ENCODE results near the gene C5orf46. TPM values are rescaled to one million over a fixed set of nuclear protein-coding genes. Genes with fewer than 3 reads are reported as not detected.

The C5orf46 gene
- total and polyA plus RNA-seq, 2 of the 13 experiments (the other 11 are each of a cell fraction or from before 2014, with no cell fraction given) = not detected

GRCh38 chr5:147892696-147893296 lies 13.5 kb downstream of the C5orf46 start (continued):
- TF ChIP-seq AFF4 (CRISPR knock-in tag; IDR thresholded peaks at IDR 0.05) = no peak
- TF ChIP-seq NFATC3 (CRISPR knock-in tag; IDR thresholded peaks at IDR 0.05) = no peak

- FAIRE-seq = no peak
- POLR2A ChIA-PET = no interaction called here
- DNase-seq (ENCODE audit: low spot score) = no peak
- Histone ChIP-seq H3K27ac (ENCODE audit: extremely low read length, insufficient read depth, low read length) (no peak overlapping the region), H3K4me3 (replicated peaks in 1 of 3; ENCODE audit: insufficient read depth in 1 of 3, low read depth in 2 of 3, low read length in 3 of 3) (no peak overlapping the region), H3K36me3 (replicated peaks in 1 of 2; ENCODE audit: control insufficient read depth in 1 of 2, insufficient read depth in 2 of 2, low read length in 2 of 2) (no peaks in the 10 kb centered on the region), H3K27me3 (ENCODE audit: control insufficient read depth in 1 of 2, insufficient read depth in 2 of 2, low read length in 2 of 2) (no peaks in the 10 kb centered on the region), H3K9ac (ENCODE audit: insufficient read depth, low read depth, low read length) (no peak overlapping the region), H3K9me3 (ENCODE audit: low read length) (no peaks in the 10 kb centered on the region), H2AFZ (ENCODE audit: low read length) (no peak overlapping the region), H3K4me1 (ENCODE audit: insufficient read depth, low read length) (no peaks in the 10 kb centered on the region), H3K79me2 (ENCODE audit: insufficient read depth, low read length) (no peaks in the 10 kb centered on the region), H4K20me1 (ENCODE audit: insufficient read depth, low read length) (no peaks in the 10 kb centered on the region), H3K4me2 (ENCODE audit: low read depth, low read length) (no peak overlapping the region)
- ATAC-seq = no peak
- WGBS (ENCODE audit: low lambda C conversion rate) = 0% methylated on average over 2 of the region's 2 CpGs
- in situ Hi-C loops (cut with HindIII; ENCODE audit: extremely low pct_ligation_motif_present, low pct_unique_long_range_greater_than_20kb) = no loop called here
- intact Hi-C loops (cut with micrococcal nuclease; ENCODE audit: unreplicated experiment) = loop anchor here (1.0 kb wide), 1 partner anchor 47 kb away; no protein-coding TSS in a partner anchor
- CTCF ChIA-PET (ENCODE audit: low intra/inter-chr PET ratio, low total read pairs) = no interaction called here
- BruUV-seq (replicated peaks) = no TSS peak
- TF ChIP-seq IRF1 (CRISPR knock-in tag; IDR thresholded peaks at IDR 0.05; ENCODE audit: low read depth) (no peak), LCORL (IDR thresholded peaks at IDR 0.05) (no peak), LCORL (CRISPR knock-in tag; IDR thresholded peaks at IDR 0.05) (no peak), ZNF232 (CRISPR knock-in tag; IDR thresholded peaks at IDR 0.05; ENCODE audit: borderline replicate concordance) (no peak), PPARG (CRISPR knock-in tag; conservative IDR thresholded peaks at IDR 0.05) (no peak), RCOR2 (CRISPR knock-in tag; IDR thresholded peaks at IDR 0.05) (no peak), IRX3 (CRISPR knock-in tag; IDR thresholded peaks at IDR 0.05; ENCODE audit: borderline replicate concordance, low read depth) (no peak), ZNF407 (CRISPR knock-in tag; IDR thresholded peaks at IDR 0.05; ENCODE audit: not compliant biosample characterization) (no peak)
These were observed 18.4 kb downstream of the C5orf46 start for GRCh38 chr5:147887930-147888329.

All from HepG2 (cell line).